SIG-M5 treated with dmso at 0.1 percent for 504 hours (cell line): ENCODE results near the gene C1orf210.

Experiments used
- DNase-seq: peaks from one replicate; lab custom pipeline; 2025; ENCODE audit not compliant: unreplicated experiment; lab: John Stamatoyannopoulos, UW

Gene C1orf210

GRCh38 chr1:43253173-43253572 is 32.2 kb downstream of the C1orf210 start:
- DNase-seq = no peak

- DNase-seq = no peak
Measured at GRCh38 chr1:43252225-43252624, 33.2 kb downstream of the C1orf210 start.

- DNase-seq = no peak
Measured at GRCh38 chr1:43251024-43251423, 34.4 kb downstream of the C1orf210 start.

DNA sequence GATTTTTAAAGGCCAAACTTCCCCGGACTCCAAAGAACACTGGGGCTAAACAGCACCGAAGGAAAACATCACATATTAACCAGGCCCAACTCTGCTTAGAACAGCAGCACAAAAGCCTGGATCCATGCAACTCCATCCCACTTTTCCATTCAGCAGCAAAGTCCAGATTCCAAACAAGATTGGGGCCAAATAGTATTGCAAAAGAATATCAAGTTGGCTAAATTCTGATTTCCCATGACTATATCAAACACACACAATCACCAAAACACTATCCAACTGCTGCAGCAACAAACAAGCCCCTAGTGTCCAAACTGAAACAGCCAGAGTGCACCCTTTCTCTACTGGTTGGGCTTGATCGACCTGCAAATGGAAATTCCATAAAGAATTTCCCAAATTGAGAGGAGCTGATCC is 35.0 kb downstream of the C1orf210 start:
- no peak for DNase-seq

DNA sequence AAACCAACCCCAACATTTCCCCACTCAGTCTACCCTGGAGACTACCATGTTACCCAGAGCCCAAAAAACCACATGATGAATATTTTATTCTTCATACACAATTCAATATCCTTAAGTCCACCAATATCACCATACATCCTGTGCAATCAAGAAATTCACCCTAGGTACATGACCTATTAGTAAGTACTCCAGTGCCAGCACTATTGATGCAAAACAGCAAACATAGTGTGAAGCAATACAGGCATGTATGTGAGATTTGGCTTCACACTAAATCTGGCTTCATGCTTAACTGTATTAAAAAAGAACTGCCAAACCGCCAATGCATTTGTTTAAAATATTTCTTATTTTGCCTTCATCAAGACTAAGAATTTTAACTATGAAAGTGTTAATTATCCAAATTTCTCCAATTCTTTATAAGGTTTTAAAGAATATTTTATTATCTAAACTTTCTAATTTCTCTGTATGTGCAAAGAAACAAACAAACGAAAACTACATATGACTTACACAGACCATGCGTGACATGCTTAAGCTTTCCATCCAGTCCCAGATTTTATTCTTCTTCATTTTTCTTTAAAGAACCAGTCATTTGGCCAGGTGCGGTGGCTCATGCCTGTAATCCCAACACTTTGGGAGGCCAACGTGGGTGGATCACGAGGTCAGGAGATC is 38.0 kb downstream of the C1orf210 start:
- no peak for DNase-seq

DNA sequence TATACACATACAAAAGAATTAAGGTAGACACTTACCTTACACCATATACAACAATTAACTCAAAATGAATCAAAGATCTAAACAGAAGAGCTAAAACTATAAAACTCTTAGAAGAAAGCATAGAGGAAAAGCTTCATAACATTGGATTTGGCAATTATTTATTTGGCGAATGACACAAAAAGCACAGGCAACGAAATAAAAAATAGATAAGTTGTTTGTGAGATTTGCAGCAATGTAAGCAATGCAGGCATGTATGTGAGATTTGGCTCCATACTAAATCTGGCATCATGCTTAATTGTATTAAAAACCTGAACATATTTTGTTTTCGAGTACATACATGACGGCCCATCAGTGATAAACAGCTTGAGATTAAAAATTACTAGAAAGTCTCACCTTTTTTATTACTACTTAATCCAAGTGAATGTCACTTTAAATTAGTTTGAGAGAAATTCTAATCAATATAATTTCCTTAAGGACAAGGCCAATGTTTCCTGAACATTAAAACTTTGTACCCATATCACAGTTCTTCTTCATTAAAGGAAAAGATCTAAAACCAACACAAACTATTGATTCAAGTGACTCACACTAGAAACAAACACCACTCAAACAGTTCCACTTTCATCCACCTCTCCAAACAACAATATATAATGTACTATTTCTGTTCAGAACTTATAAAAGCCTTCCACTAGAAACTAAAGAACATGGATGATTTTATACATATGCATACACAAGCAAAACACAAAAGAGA is 38.7 kb downstream of the C1orf210 start:
- no peak for DNase-seq

DNA sequence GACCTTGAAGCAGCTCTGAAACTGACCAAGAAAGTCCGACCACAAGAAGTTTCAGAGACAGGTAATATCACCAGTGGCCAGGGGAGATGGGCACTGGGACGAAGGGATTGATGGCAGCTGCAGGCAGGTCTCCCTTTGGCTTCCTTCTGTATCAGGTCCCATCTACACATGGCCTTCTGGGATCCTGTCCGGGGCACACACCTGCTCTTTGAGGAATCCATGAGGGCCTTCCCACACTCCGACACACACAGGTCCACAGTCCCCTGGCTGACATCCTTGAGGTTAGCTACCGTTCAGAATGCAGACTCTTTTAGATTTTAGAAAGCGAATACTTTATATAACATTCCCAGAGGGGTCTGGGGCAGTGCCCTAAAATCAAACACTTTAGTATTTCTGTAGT is 42.1 kb downstream of the C1orf210 start:
- DNase-seq = no peak

DNA sequence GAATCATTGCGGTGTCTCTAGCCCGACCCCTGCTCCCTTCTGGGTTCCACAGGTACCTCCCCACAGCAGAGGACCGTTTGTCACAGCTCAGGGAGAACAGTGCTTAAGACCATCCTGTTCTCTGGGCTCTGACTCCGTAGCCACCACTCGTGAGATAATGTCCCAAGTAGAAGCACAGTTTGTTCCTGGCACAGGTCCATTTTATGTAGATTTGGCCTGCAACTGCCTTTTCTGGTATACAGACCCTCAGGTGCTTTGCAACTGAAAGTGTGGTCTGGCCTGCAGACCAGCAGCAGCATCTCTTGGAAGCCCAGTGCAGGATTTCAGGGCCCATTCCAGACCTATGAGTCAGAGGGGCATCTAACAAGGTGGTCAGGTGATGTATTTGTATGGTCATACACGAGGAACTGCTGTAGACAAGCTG is 44.0 kb downstream of the C1orf210 start:
- DNase-seq = no peak

- DNase-seq = peak; percentile 74
Measured at GRCh38 chr1:43239484-43239883, 45.9 kb downstream of the C1orf210 start.

- DNase-seq = no peak
Measured at GRCh38 chr1:43238991-43239469, 46.4 kb downstream of the C1orf210 start.

GRCh38 chr1:43238085-43238484 is 47.3 kb downstream of the C1orf210 start:
- DNase-seq = peak; percentile 7

DNA sequence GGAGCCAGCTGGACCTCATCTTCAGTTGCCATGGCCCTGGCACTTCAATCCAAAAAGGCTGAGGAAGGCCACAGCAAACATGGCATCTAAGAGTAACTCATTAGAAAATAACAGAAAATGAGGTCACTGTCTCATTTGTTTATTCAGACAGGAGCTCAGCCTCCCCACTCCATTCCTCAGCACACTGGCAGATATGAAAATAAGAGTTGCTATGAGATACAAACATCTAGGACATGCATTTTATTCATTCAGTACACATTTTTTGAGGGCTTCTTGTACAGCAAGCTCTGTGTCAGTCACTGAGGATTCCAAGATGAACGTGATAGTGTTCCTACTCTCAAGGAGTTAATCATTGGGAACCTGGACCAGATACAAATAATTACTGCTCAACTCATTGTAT is 48.3 kb downstream of the C1orf210 start:
- no peak for DNase-seq

- no peak for DNase-seq
Measured at GRCh38 chr1:43235451-43236121, 49.8 kb downstream of the C1orf210 start.

DNA sequence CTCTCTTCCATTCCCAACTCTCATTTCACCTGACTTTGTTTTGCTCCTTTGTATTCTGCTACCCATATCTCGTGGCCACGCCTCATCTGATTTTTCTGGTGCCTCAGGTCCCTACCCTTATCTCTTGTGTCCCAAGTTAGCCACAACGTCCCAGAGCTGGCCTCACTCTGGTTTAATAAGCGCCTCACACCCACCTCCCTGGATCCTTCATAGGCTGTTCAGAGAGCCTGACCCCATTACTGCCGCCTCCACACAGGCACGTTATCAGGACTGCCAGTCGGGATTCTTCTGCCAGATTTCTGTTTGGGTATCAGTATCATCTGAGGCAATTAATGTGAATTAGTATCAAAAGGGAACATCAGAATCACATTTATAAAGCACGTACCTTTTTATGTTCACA is 50.3 kb downstream of the C1orf210 start:
- no peak for DNase-seq

- no peak for DNase-seq
Measured at GRCh38 chr1:43234267-43234666, 51.1 kb downstream of the C1orf210 start.

DNA sequence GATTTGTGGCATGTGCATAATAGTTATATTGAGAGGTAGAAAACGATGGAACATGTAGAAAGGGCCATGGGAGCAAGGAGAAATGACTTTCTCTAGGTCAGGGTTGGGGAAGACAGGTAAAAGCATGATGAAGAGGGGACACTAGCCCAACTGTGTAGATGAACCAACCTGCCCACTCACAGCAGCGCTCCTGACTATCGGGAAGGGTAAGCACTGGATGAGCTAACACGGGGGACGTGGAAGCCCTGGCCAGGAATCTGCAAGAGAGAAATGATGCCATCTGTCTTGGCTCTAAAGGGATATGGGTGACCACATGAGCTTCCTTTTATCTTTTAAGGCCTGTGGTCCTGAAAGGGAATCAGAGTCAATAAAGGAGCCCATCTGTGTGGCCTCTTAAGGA is 51.8 kb downstream of the C1orf210 start:
- DNase-seq = no peak

DNA sequence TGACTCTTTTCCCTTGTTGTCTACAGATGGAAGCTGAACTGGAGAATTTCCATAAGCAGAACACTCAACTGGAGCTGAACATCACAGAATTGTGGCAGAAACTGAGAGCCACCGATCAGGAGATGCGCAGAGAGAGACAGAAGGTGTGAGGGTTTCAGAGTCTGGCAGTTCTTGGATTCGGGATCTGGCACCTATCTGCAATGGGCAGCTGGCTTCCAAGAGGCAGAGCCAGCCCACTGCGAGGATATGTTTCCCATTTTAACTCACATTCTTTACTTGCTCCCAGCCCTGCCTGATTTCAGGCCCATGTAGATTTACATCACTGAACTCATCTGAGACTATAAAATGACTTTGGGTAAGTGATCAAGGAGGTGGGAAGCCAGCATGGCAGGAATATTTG is 52.9 kb downstream of the C1orf210 start:
- DNase-seq = no peak

GRCh38 chr1:43232074-43232473 is 53.3 kb downstream of the C1orf210 start:
- no peak for DNase-seq
